Loucy (cell line): ENCODE results near the gene LHX5.

Experiments used
- H2AFZ ChIP-seq: fragments of 200-600 bp; sonication (generic); 2 replicates; pipeline ENCODE4 v1.6.0; 2016; ENCODE audit warnings: antibody characterized with exemption, mild to moderate bottlenecking, low read length, moderate library complexity
- H3F3A ChIP-seq: fragments of 200-600 bp; 2 replicates; pipeline ENCODE4 v1.6.0; 2016; ENCODE audit warnings: antibody characterized with exemption, low read depth, mild to moderate bottlenecking
- H3K27me3 ChIP-seq: fragments of 200-600 bp; sonication (generic); 2 replicates; pipeline ENCODE4 v1.6.1; 2014; ENCODE audit warnings: low read length, mild to moderate bottlenecking; ENCODE audit not compliant: insufficient read depth, poor library complexity, severe bottlenecking
- H3K36me3 ChIP-seq: fragments of 200-600 bp; sonication (generic); 2 replicates; pipeline ENCODE4 v1.6.1; 2016; ENCODE audit warnings: low read length; ENCODE audit not compliant: insufficient read depth
- H3K4me1 ChIP-seq: fragments of 200-600 bp; sonication (generic); 2 replicates; pipeline ENCODE4 v1.5.1; 2014; ENCODE audit warnings: low read length, mild to moderate bottlenecking; ENCODE audit not compliant: insufficient read depth, poor library complexity, severe bottlenecking
- H3K4me2 ChIP-seq: fragments of 200-600 bp; sonication (generic); 2 replicates; pipeline ENCODE4 v1.6.0; 2014; ENCODE audit warnings: antibody characterized with exemption, low read length, low read depth, mild to moderate bottlenecking; ENCODE audit not compliant: poor library complexity, severe bottlenecking
- H3K4me3 ChIP-seq: fragments of 200-600 bp; sonication (generic); 2 replicates; pipeline ENCODE4 v1.5.1; 2014; ENCODE audit warnings: low read length, mild to moderate bottlenecking, mixed read lengths; ENCODE audit not compliant: poor library complexity, severe bottlenecking
- H3K79me2 ChIP-seq: fragments of 200-600 bp; sonication (generic); 2 replicates; pipeline ENCODE4 v1.6.1; 2014; ENCODE audit warnings: low read length; ENCODE audit not compliant: insufficient read depth
- H3K9ac ChIP-seq: fragments of 200-600 bp; sonication (generic); 2 replicates; pipeline ENCODE4 v1.6.0; 2014; ENCODE audit warnings: mild to moderate bottlenecking, low read depth, low read length, moderate library complexity; ENCODE audit not compliant: poor library complexity, severe bottlenecking
- H3K9me2 ChIP-seq: fragments of 200-600 bp; sonication (generic); replicated peaks from 2 replicates; pipeline ENCODE4 v1.6.1; 2016; ENCODE audit warnings: low read depth, low read length, mixed read lengths
- H3K9me3 ChIP-seq: fragments of 200-600 bp; sonication (generic); 2 replicates; pipeline ENCODE4 v1.6.1; 2014; ENCODE audit warnings: mild to moderate bottlenecking, antibody characterized with exemption, low read length, low read depth; ENCODE audit not compliant: insufficient read depth
- H4K20me1 ChIP-seq: fragments of 200-600 bp; sonication (generic); 2 replicates; pipeline ENCODE4 v1.6.0; 2014; ENCODE audit warnings: antibody characterized with exemption, low read length, mild to moderate bottlenecking; ENCODE audit not compliant: insufficient read depth, poor library complexity, severe bottlenecking
- CTCF ChIP-seq: fragments of 200-600 bp; sonication (generic); conservative IDR thresholded peaks from 2 replicates; pipeline ENCODE4 v1.5.1; 2014; ENCODE audit warnings: mild to moderate bottlenecking, antibody characterized with exemption, low read length
- EZH2phosphoT487 ChIP-seq: fragments of 200-600 bp; IDR thresholded peaks from 2 replicates; pipeline ENCODE4 v1.6.1; 2018; ENCODE audit warnings: antibody characterized with exemption, mild to moderate bottlenecking, moderate library complexity, borderline replicate concordance

Gene LHX5

GRCh38 chr12:113449839-113450238 lies 21.8 kb downstream of the LHX5 start:
- TF ChIP-seq CTCF (no peak), EZH2phosphoT487 (no peak)
- H3K79me2 ChIP-seq, result no peaks in the 10 kb centered on the region
- H3K4me3 ChIP-seq, result no peak overlapping the region
- no peak overlapping the region for H2AFZ ChIP-seq
- H3K27me3 ChIP-seq, result no peaks in the 10 kb centered on the region
- H3K4me1 ChIP-seq, result no peaks in the 10 kb centered on the region
- H4K20me1 ChIP-seq, result no peaks in the 10 kb centered on the region
- no peak overlapping the region for H3K9ac ChIP-seq
- no peak overlapping the region for H3K4me2 ChIP-seq
- no peaks in the 10 kb centered on the region for H3K36me3 ChIP-seq
- H3F3A ChIP-seq, result no peaks in the 10 kb centered on the region
- H3K9me3 ChIP-seq, result no peaks in the 10 kb centered on the region
- H3K9me2 ChIP-seq, result no peaks in the 10 kb centered on the region

GRCh38 chr12:113449299-113449698 lies 22.4 kb downstream of the LHX5 start:
- Histone ChIP-seq H3F3A (no peaks in the 10 kb centered on the region), H3K4me3 (no peak overlapping the region), H4K20me1 (no peaks in the 10 kb centered on the region), H3K4me1 (no peaks in the 10 kb centered on the region), H3K9ac (no peak overlapping the region), H3K36me3 (no peaks in the 10 kb centered on the region), H2AFZ (no peak overlapping the region), H3K4me2 (no peak overlapping the region), H3K27me3 (no peaks in the 10 kb centered on the region), H3K9me3 (no peaks in the 10 kb centered on the region), H3K79me2 (no peaks in the 10 kb centered on the region), H3K9me2 (no peaks in the 10 kb centered on the region)
- TF ChIP-seq EZH2phosphoT487, result no peak
- no peak for TF ChIP-seq CTCF

- Histone ChIP-seq H3K4me2 (no peak overlapping the region), H3K36me3 (no peaks in the 10 kb centered on the region)
Observed at GRCh38 chr12:113448873-113449272, 22.8 kb downstream of the LHX5 start.

More at GRCh38 chr12:113448873-113449272, 22.8 kb downstream of the LHX5 start:
- H3F3A ChIP-seq, result no peaks in the 10 kb centered on the region
- H3K9ac ChIP-seq, result no peak overlapping the region
- no peaks in the 10 kb centered on the region for H3K9me2 ChIP-seq
- H3K4me1 ChIP-seq, result no peaks in the 10 kb centered on the region
- H4K20me1 ChIP-seq, result no peaks in the 10 kb centered on the region
- H3K9me3 ChIP-seq, result no peaks in the 10 kb centered on the region
- no peaks in the 10 kb centered on the region for H3K79me2 ChIP-seq
- no peak overlapping the region for H3K4me3 ChIP-seq
- no peak overlapping the region for H2AFZ ChIP-seq
- TF ChIP-seq CTCF, result no peak
- no peak for TF ChIP-seq EZH2phosphoT487
- no peaks in the 10 kb centered on the region for H3K27me3 ChIP-seq
